HG02970 (cell line): Measurements from ENCODE around the gene CNKSR1.
"Not testable (repeated sequence)": the region's sequence is repeated elsewhere in the genome, so short reads cannot be mapped to it uniquely, and the experiment has no call there.

Experiments
- ATAC-seq: cut with Tn5 transposase; IDR thresholded peaks from one replicate; pipeline ENCODE4 v1.9.1; 2021; ENCODE audit warnings: mild to moderate bottlenecking, moderate library complexity, moderate number of reproducible peaks; ENCODE audit not compliant: unreplicated experiment, low FRiP score

The CNKSR1 gene

DNA sequence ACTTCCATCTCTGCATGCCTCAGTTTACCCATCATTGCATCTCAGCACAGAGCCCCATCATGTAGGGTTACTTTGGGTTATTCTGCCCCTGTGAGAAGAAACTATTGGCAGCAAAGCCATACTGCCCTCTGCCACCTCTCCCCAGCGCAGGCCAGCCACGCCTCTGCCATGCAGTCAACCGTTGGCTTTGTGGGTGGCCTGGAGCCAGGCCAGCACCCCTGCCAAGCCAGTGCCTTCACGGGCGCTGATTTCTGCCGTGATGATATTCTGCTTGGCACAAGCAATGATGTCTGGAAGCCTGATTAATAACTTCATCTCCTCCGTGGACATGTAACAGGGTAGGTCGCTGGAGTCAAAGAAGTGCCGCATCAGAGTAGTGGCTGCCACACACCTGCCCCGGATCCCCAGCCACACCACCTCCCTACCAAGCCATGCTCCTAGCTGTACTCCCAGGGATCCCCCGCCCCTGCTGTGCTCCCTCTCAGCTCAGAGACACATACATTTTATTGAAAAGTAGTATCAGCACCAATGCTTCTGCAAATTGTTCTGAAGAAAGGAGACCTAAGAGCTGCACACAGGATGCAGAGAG, 41.7 kb downstream of the CNKSR1 start:
- ATAC-seq: no peak

DNA sequence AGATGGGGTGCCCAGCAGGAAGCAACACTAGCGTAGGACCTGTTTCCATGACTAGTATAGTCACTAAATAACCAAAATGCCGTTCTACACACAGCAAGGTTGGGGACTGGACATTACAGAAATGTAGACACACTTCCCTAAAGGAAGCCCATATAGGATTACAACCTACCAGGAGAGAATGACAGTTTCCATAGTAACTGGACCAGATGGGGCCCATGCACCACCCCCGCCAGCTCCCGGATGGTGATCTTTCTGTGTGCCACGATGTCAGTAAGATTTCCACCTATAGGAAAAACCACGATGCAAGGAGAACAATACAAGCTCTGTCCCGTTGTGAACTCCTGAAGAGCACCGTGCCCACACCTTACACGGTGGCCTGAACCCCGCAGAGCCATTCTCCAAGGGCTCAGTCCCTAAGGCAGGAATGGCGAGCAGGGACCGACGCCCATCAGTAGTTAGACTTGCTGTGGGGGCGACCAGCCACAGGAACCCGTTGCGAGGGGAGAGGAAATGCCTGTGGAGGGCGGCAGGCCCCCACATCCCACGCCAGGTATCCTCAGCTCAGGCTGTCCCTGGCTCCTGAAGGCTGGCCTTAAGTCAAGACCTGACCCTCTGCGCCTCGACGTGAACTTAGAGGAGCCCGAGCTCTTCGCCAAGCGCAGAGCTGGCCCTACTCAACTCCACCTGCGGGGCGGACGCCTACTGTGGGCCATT, 43.1 kb downstream of the CNKSR1 start:
- ATAC-seq: no peak

- no peak for ATAC-seq
Observed at GRCh38 chr1:26221094-26221493, 43.8 kb downstream of the CNKSR1 start.

- no peak for ATAC-seq
Observed at GRCh38 chr1:26224606-26225005, 47.3 kb downstream of the CNKSR1 start.

- ATAC-seq: no peak
Observed at GRCh38 chr1:26225033-26225831, 47.9 kb downstream of the CNKSR1 start.

DNA sequence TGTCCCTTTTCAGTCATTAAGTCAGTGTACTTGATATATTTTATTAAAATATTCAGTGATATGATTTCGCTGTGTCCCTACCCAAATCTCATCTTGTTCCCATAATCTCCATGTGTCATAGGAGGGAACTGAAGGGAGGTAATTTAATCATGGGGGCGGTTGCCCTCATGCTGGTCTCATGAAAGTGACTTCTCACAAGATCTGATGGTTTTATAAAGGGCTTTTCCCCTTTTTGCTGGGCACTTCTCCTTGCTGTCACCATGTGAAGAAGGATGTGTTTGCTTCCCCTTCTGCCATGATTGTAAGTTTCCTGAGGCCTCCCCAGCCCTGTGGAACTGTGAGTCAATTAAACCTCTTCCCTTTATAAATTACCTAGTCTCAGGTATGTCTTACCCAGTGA, 53.4 kb downstream of the CNKSR1 start:
- not testable (repeated sequence) for ATAC-seq

DNA sequence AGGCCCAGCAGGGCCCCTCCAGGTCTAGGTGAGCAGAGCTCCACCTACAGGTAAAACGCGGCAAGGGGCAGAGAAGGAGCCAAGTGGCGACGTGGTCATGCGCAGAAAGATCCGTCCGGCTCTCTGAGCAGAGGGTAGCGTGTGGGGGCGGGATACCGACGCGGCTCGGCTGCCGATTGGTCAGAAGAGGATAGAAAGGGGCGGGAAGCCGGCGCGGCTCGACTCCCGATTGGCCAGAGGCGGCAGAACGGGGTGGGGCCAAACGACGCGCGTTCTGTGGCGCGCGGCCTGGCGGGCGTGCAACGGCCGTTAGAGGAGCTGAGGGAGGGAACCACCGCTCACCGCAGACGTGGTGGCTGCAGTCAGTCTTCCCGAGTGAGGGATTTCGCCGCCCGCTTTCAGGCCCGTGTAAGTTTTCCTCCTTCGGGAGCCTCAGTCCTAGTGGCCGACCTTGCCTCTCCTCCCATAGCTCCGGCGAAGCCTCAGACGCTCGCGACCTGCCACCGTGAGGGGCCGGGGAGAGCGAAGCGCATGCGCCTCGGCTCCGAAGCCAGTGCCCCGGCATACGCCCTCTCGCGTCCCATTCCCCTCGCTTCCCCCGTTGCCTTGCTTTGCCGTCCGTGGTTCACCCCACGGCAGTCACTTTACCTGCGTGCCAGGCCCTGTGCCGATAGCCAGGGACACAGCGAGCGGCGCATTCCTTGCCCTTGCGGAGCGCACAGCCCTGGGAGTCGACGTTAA, 56.8 kb downstream of the CNKSR1 start, which contains the start of gene CEP85:
TSS of gene CEP85 (plus strand) at position 298 of the 741 bp plus-strand sequence. CDS start 5,584 bp downstream, outside the sequence.
- peak; percentile 92 for ATAC-seq

- ATAC-seq: no peak
Observed at GRCh38 chr1:26234644-26235370, 57.5 kb downstream of the CNKSR1 start.

GRCh38 chr1:26237230-26237966, 60.1 kb downstream of the CNKSR1 start:
- ATAC-seq: no peak
